ENCODE results near the gene SYNDIG1.

Gene SYNDIG1

GRCh38 chr20:24649787-24650490 is 180.5 kb downstream of the SYNDIG1 start:
- DNase-seq (ENCODE audit: extremely low spot score), result no peak
- CTCF ChIA-PET, result interaction anchor here (1.2 kb wide), 1 partner anchor 9 kb away, joined by 3 read pairs; no protein-coding TSS in a partner anchor
- TF ChIP-seq, protein P1, sequence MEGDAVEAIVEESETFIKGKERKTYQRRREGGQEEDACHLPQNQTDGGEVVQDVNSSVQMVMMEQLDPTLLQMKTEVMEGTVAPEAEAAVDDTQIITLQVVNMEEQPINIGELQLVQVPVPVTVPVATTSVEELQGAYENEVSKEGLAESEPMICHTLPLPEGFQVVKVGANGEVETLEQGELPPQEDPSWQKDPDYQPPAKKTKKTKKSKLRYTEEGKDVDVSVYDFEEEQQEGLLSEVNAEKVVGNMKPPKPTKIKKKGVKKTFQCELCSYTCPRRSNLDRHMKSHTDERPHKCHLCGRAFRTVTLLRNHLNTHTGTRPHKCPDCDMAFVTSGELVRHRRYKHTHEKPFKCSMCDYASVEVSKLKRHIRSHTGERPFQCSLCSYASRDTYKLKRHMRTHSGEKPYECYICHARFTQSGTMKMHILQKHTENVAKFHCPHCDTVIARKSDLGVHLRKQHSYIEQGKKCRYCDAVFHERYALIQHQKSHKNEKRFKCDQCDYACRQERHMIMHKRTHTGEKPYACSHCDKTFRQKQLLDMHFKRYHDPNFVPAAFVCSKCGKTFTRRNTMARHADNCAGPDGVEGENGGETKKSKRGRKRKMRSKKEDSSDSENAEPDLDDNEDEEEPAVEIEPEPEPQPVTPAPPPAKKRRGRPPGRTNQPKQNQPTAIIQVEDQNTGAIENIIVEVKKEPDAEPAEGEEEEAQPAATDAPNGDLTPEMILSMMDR (IDR thresholded peaks at IDR 0.05; ENCODE audit: control extremely low read depth, extremely low read depth, low read depth, missing control alignments), result no peak
- POLR2A ChIA-PET, result no interaction called here

GRCh38 chr20:24651171-24651975 is 181.9 kb downstream of the SYNDIG1 start:
- CTCF ChIA-PET, result interaction anchor here (0.8 to 1.2 kb wide), 2 partner anchors 11 to 17 kb away, joined by 3 read pairs; no protein-coding TSS in a partner anchor
- DNase-seq (ENCODE audit: extremely low spot score), result no peak
- TF ChIP-seq, protein P1 (IDR thresholded peaks at IDR 0.05; ENCODE audit: control extremely low read depth, extremely low read depth, low read depth, missing control alignments), result no peak
- POLR2A ChIA-PET, result no interaction called here

DNA sequence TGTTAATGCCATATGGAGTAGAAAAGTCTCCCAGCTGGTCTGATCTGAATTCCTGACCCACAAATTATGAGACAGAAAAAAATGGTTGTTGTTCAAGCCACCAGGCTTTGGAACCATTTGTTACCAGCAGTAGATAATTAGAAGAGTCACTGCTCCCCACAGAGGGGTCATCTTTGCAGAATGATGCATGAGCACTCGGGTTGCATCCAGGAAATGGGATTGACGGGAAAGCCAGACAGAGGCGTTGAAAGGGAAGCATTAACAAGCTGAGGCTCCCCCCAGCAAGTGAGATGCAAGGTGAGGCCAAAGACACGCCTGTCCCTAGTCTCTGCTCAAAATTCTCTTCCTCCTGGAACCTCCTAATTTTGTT is 182.5 kb downstream of the SYNDIG1 start:
- no peak for DNase-seq (ENCODE audit: extremely low spot score)
- TF ChIP-seq, protein P1 (IDR thresholded peaks at IDR 0.05; ENCODE audit: control extremely low read depth, extremely low read depth, low read depth, missing control alignments), result no peak
- ChIA-PET CTCF (interaction anchor here (0.8 kb wide), 1 partner anchor 17 kb away, joined by 3 read pairs; no protein-coding TSS in a partner anchor), POLR2A (no interaction called here)

- TF ChIP-seq, protein P1 (IDR thresholded peaks at IDR 0.05; ENCODE audit: control extremely low read depth, extremely low read depth, low read depth, missing control alignments), result no peak
- no peak for DNase-seq (ENCODE audit: extremely low spot score)
- ChIA-PET POLR2A (no interaction called here), CTCF (no interaction called here)
These were observed 183.9 kb downstream of the SYNDIG1 start for GRCh38 chr20:24653306-24653705.

DNA sequence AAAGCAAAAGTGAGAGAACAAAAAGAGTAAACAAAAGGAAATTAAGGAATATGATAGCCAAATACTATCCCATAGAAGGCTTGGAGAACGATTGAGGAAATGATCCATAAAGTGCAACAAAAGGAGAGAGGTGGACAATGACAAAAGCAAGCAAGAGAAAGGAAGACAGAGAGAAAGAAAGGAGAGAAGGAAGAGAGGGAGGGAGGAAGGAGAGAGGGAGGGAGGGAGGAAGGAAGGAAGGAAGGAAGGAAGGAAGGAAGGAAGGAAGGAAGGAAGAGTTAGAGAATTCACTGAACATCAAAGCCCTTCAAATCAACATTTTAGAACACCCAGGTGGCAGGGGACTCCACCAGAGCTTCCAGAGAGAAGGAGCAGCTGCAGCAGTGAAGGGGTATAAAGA is 185.0 kb downstream of the SYNDIG1 start:
- ChIA-PET POLR2A (no interaction called here), CTCF (no interaction called here)
- DNase-seq (ENCODE audit: extremely low spot score), result no peak
- TF ChIP-seq, protein P1 (IDR thresholded peaks at IDR 0.05; ENCODE audit: control extremely low read depth, extremely low read depth, low read depth, missing control alignments), result no peak

GRCh38 chr20:24656391-24656790 is 187.0 kb downstream of the SYNDIG1 start:
- no peak for DNase-seq (ENCODE audit: extremely low spot score)
- CTCF ChIA-PET, result no interaction called here
- TF ChIP-seq, protein P1 (IDR thresholded peaks at IDR 0.05; ENCODE audit: control extremely low read depth, extremely low read depth, low read depth, missing control alignments), result no peak
- POLR2A ChIA-PET, result no interaction called here

Measured in GM10248 (cell line).